Right lobe of liver (tissue), 6 donors: ENCODE measurements around the gene AARSD1. TPM values are rescaled to one million over a fixed set of nuclear protein-coding genes. Genes with fewer than 3 reads are reported as not detected.
"Not testable (repeated sequence)": the region's sequence is repeated elsewhere in the genome, so short reads cannot be mapped to it uniquely, and the experiment has no call there.

Experiments
- ATAC-seq, 4 donors: fragments of 200-7000 bp; cut with Tn5 transposase; one replicate each; pipeline ENCODE4 v1.9.1; 2020; ENCODE audit warnings: mild to moderate bottlenecking in 4 of 4, moderate library complexity in 4 of 4
- DNase-seq, 3 donors: peaks; one replicate each; pipeline ENCODE4 v3.0.0-alpha.2; 2020
- H3K27ac ChIP-seq, 3 donors: fragments of 200-600 bp; one replicate each; pipeline ENCODE4 v1.8.0; 2022
- H3K27me3 ChIP-seq, 2 donors: fragments of 200-600 bp; one replicate each; pipeline ENCODE4 v1.8.0; 2022
- H3K36me3 ChIP-seq, 4 donors: fragments of 200-600 bp; sonication (generic) in 1 of 4; one replicate each; pipeline versions ENCODE4 v1.5.1 to v1.8.0; 2017 to 2022; ENCODE audit warnings: control low read depth in 1 of 4
- H3K4me1 ChIP-seq, 4 donors: fragments of 200-600 bp; sonication (generic) in 1 of 4; one replicate each; pipeline versions ENCODE4 v1.5.1 to v1.8.0; 2017 to 2022; ENCODE audit warnings: control low read depth in 1 of 4
- H3K4me3 ChIP-seq, 3 donors: fragments of 200-600 bp; one replicate each; pipeline ENCODE4 v1.8.0; 2022
- H3K9me3 ChIP-seq, 4 donors: fragments of 200-600 bp; sonication (generic) in 1 of 4; one replicate each; pipeline versions ENCODE4 v1.5.1 to v1.8.0; 2017 to 2022; ENCODE audit warnings: control low read depth in 1 of 4
- POLR2A ChIP-seq: fragments of 450-650 bp; IDR thresholded peaks from one replicate; pipeline ENCODE4 v1.6.1; 2017; ENCODE audit warnings: antibody characterized with exemption, mild to moderate bottlenecking
- WGBS: methylation state at CpG from one replicate; pipeline ENCODE4 v1.1.6; 2018; ENCODE audit warnings: low coverage, low lambda C conversion rate; ENCODE audit not compliant: insufficient coverage; ENCODE audit errors: missing lambda C conversion rate; 5-methylcytosine and 5-hydroxymethylcytosine counted together
- intact Hi-C, 2 donors: fragments of 100-400 bp; cut with DNase I; formaldehyde crosslinking; loops; one replicate each; pipeline versions ENCODE4 v1.11.2 to v1.14.1; 2022
- total RNA-seq, 6 experiments: library from RNA; depleted of rRNA in 2 of 6; stranded (reverse); fragments of >200 nt in 2 of 6; fragmentation: NEBNext Ultra II Directional in 3 of 6; extraction: Animal tissue kit (Norgen Biotek cat#: 25700) in 3 of 6; gene quantifications; one replicate each; pipeline versions ENCODE4 v1.1.0 to v1.2.4, GENCODE V29; 2016 to 2023
- TF ChIP-seq, protein P1 (sequence below), 4 donors: fragments of 200-600 bp in 3 of 4; fragments of 450-650 bp in 1 of 4; IDR thresholded peaks; one replicate each; pipeline versions ENCODE4 v1.5.1 to v1.8.0; 2016 to 2022; ENCODE audit warnings: antibody characterized with exemption in 4 of 4, mild to moderate bottlenecking in 2 of 4
- donor health status: DM: no; HTN: yes; CAD: no.
- donor health status: DM: no; HTN: no; CAD: no.
- donor health status: DM: no; HTN: no; CAD: no.
- donor health status: DM: no; HTN: yes; CAD: no.
- donor health status: DM: no; HTN: yes; CAD: no.

AARSD1 gene
- total RNA-seq, 6 experiments from 2014 or later: 12.3 to 22.1 (median 17.9) TPM

- TF ChIP-seq, protein P1, sequence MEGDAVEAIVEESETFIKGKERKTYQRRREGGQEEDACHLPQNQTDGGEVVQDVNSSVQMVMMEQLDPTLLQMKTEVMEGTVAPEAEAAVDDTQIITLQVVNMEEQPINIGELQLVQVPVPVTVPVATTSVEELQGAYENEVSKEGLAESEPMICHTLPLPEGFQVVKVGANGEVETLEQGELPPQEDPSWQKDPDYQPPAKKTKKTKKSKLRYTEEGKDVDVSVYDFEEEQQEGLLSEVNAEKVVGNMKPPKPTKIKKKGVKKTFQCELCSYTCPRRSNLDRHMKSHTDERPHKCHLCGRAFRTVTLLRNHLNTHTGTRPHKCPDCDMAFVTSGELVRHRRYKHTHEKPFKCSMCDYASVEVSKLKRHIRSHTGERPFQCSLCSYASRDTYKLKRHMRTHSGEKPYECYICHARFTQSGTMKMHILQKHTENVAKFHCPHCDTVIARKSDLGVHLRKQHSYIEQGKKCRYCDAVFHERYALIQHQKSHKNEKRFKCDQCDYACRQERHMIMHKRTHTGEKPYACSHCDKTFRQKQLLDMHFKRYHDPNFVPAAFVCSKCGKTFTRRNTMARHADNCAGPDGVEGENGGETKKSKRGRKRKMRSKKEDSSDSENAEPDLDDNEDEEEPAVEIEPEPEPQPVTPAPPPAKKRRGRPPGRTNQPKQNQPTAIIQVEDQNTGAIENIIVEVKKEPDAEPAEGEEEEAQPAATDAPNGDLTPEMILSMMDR (IDR thresholded peaks at IDR 0.05): no peak
- no peak for TF ChIP-seq POLR2A
- peaks cover 0 to 37% (median 12%) of the 10 kb centered on the region in 4 donors for H3K4me1 ChIP-seq
- intact Hi-C loops: no loop called here
- H3K27me3 ChIP-seq: no peaks in the 10 kb centered on the region
- WGBS: 43% methylated on average over 4 of the region's 10 CpGs
- no peak overlapping the region for H3K4me3 ChIP-seq
- H3K27ac ChIP-seq: peak overlapping the region in 1 of 3 donors; percentile 56
- no peaks in the 10 kb centered on the region for H3K36me3 ChIP-seq
- DNase-seq: no peak
- H3K9me3 ChIP-seq: no peaks in the 10 kb centered on the region
- peak; percentile 13 to 76 (median 58) for ATAC-seq
These were observed 44.0 kb downstream of the AARSD1 start for GRCh38 chr17:42920106-42920900.

DNA sequence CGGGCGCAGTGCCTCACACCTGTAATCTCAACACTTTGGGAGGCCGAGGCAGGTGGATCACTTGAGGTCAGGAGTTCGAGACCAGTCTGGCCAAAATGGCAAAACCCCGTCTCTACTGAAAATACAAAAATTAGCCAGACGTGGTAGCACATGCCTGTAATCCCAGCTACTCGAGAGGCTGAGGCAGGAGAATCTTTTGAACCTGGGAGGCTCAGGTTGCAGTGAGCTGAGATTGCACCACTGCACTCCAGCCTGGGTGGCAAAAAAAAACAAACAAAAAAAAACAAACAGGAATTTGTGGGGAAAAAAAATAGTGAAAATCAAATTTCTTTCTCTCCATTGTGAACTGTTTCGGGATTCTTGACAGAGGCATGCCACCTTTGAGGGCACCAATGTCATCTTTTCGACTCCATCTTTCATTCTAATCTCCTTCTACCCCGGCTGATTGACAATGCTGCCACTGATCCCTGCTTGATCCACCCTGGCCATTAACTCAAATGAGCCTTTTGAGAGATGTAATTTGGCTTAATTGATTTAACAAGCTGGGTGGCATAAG, 44.7 kb downstream of the AARSD1 start:
- WGBS: 59% methylated on average over 10 of the region's 10 CpGs
- H3K27me3 ChIP-seq, ATAC-seq, H3K4me3 ChIP-seq, DNase-seq, H3K36me3 ChIP-seq, H3K9me3 ChIP-seq: not testable (repeated sequence)
- intact Hi-C loops: loop anchor here in 1 of 2 donors (5.0 kb wide), 1 partner anchor 72 kb away; no protein-coding TSS in a partner anchor
- Histone ChIP-seq H3K27ac (peak overlapping the region in 1 of 3 donors; percentile 56), H3K4me1 (peaks cover 0 to 37% (median 12%) of the 10 kb centered on the region in 4 donors)

GRCh38 chr17:42918902-42919521, 45.2 kb downstream of the AARSD1 start:
- H3K4me1 ChIP-seq: peaks cover 0 to 37% (median 12%) of the 10 kb centered on the region in 4 donors
- H3K27ac ChIP-seq: peak overlapping the region in 2 of 3 donors; percentile 7 to 56
- DNase-seq: no peak

DNA sequence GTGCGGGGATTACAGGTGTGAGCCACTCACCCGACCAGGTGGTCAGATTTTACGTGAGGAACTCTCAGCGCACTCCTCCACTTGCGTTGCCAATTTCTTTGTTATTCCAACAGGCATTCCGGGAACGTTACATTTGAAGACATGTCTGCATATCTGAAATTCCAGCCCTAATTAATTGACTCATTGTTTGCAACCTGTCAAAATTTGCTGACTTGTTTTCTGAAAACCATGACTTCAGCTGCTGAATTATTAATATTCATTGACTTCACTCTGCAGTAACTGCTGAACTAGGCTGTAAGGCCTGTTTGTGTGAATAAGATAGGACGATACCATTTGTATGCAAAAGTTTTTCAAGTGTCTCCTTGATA, 47.0 kb downstream of the AARSD1 start:
- no peaks in the 10 kb centered on the region for H3K9me3 ChIP-seq
- H3K4me1 ChIP-seq: peaks cover 0 to 46% (median 12%) of the 10 kb centered on the region in 4 donors
- intact Hi-C loops: loop anchor here in 1 of 2 donors (5.0 kb wide), 1 partner anchor 70 kb away; no protein-coding TSS in a partner anchor
- WGBS: 46% methylated on average over 7 of the region's 8 CpGs
- H3K27ac ChIP-seq: no peak overlapping the region
- no peak for TF ChIP-seq POLR2A
- TF ChIP-seq, protein P1 (IDR thresholded peaks at IDR 0.05): no peak
- DNase-seq: no peak
- H3K4me3 ChIP-seq: no peak overlapping the region
- peaks cover 0 to 14% (median 6%) of the 10 kb centered on the region in 4 donors for H3K36me3 ChIP-seq
- H3K27me3 ChIP-seq: no peaks in the 10 kb centered on the region
- no peak for ATAC-seq

More at GRCh38 chr17:42918902-42919521, 45.2 kb downstream of the AARSD1 start:
- Histone ChIP-seq H3K9me3 (no peaks in the 10 kb centered on the region), H3K27me3 (no peaks in the 10 kb centered on the region), H3K36me3 (no peaks in the 10 kb centered on the region), H3K4me3 (no peak overlapping the region)
- peak; percentile 56 to 78 (median 74) for ATAC-seq
- intact Hi-C loops: loop anchor here in 1 of 2 donors (5.0 kb wide), 1 partner anchor 72 kb away; no protein-coding TSS in a partner anchor
- WGBS: 15% methylated on average over 3 of the region's 3 CpGs
- TF ChIP-seq, protein P1 (IDR thresholded peaks at IDR 0.05): no peak
- no peak for TF ChIP-seq POLR2A

DNA sequence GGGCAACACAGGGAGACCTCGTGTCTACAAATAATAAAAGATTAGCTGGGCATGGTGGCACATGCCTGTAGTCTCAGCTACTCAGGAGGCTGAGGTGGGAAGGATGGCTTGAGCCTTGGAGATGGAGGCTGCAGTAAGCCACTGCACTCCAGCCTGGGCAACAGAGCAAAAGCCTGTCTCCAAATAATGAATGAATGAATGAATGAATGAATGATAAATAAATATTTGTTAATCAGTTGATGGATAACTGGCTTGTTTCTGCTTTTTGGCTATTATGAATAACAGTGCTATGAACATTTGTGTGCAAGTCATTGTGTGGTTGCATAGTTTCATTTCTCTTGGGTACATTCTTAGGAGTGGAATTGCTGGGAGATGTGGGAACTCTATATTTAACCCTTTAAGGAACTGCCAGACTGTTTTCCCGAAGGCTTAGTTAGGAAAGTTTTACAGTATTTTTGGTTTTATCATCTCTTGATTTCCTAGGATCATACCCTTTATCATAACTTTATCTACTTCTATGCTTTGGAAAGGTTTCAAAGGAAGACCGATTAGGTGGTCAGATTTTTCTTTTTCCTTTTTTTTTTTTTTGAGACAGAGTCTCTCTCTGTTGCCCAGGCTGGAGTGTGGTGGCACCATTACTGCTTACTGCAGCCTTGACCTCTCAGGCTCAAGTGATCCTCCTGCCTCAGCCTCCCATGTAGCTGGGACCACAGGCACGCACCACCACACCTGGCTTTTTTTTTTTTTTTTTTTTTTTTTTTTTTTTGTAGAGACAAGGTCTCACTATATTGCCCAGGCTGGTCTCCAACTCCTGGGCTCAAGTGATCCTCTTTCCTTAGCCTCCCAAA, 47.6 kb downstream of the AARSD1 start:
- peaks cover 0 to 21% (median 9%) of the 10 kb centered on the region in 4 donors for H3K36me3 ChIP-seq
- not testable (repeated sequence) for DNase-seq, H3K4me3 ChIP-seq, H3K27ac ChIP-seq, H3K27me3 ChIP-seq, H3K9me3 ChIP-seq
- 42% methylated on average over 3 of the region's 4 CpGs for WGBS
- peak in 1 of 4 donors; percentile 11 for ATAC-seq
- intact Hi-C loops: loop anchor here in 1 of 2 donors (5.0 kb wide), 1 partner anchor 69 kb away; no protein-coding TSS in a partner anchor
- peaks cover 0 to 52% (median 12%) of the 10 kb centered on the region in 4 donors for H3K4me1 ChIP-seq

DNA sequence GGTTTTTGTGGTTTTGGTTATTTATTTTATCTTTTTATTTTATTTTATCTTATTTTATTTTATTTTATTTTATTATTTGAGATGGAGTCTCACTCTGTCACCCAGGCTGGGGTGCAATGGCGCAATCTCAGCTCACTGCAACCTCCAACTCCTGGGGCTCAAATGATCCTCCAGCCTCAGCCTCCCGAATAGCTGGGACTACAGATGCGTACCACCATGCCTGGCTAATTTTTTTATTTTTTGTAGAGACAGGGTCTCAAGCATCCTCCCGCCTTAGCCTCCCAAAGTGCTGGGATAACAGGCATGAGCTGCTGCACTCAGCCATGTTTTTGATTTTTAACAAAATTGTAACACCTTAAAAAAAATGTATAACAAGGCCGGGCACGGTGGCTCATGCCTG, 49.0 kb downstream of the AARSD1 start:
- Histone ChIP-seq H3K4me1 (peaks cover 0 to 48% (median 12%) of the 10 kb centered on the region in 4 donors), H3K36me3 (peaks cover 0 to 34% (median 16%) of the 10 kb centered on the region in 4 donors)
- DNase-seq, H3K9me3 ChIP-seq, H3K4me3 ChIP-seq, H3K27me3 ChIP-seq, H3K27ac ChIP-seq, ATAC-seq: not testable (repeated sequence)
- 70% methylated on average over 5 of the region's 6 CpGs for WGBS
- intact Hi-C loops: loop anchor here in 1 of 2 donors (5.0 kb wide), 1 partner anchor 68 kb away; no protein-coding TSS in a partner anchor
